GM10266 (cell line): Measurements from ENCODE around the gene ECE2.
A peak's percentile ranks its signal among the peaks of the same experiment; 100 is the strongest.

Source experiments
- DNase-seq: peaks from one replicate; pipeline ENCODE4 v3.0.0; 2012; ENCODE audit errors: extremely low spot score
- TF ChIP-seq, protein P1 (sequence below): IDR thresholded peaks from 2 replicates; pipeline ENCODE4 v1.5.1; 2012; ENCODE audit warnings: mild to moderate bottlenecking, low read depth; ENCODE audit not compliant: control insufficient read depth, insufficient read depth; ENCODE audit errors: missing control alignments

Gene ECE2

DNA sequence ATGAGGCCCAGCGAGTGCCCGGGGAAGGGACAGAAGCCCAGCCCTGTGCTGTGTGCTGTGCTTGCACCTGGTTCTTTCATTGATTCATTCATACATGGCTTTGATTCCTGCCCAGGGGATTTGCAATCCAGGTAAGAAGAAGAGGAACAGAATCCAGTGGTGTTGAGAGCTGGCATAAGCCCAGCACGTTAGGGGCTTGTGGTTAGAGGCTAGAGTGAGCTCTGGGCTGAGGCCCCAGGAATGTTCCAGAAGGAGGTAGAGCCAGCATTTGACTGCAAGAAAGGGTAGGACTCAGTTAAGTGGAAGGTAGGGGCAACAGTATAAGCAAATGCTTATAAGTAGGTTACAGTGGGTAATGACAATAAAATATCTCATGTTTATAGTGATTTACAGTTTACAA is 44.2 kb upstream of the ECE2 start:
- TF ChIP-seq, protein P1, sequence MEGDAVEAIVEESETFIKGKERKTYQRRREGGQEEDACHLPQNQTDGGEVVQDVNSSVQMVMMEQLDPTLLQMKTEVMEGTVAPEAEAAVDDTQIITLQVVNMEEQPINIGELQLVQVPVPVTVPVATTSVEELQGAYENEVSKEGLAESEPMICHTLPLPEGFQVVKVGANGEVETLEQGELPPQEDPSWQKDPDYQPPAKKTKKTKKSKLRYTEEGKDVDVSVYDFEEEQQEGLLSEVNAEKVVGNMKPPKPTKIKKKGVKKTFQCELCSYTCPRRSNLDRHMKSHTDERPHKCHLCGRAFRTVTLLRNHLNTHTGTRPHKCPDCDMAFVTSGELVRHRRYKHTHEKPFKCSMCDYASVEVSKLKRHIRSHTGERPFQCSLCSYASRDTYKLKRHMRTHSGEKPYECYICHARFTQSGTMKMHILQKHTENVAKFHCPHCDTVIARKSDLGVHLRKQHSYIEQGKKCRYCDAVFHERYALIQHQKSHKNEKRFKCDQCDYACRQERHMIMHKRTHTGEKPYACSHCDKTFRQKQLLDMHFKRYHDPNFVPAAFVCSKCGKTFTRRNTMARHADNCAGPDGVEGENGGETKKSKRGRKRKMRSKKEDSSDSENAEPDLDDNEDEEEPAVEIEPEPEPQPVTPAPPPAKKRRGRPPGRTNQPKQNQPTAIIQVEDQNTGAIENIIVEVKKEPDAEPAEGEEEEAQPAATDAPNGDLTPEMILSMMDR = no peak
- DNase-seq = peak; percentile 39

DNA sequence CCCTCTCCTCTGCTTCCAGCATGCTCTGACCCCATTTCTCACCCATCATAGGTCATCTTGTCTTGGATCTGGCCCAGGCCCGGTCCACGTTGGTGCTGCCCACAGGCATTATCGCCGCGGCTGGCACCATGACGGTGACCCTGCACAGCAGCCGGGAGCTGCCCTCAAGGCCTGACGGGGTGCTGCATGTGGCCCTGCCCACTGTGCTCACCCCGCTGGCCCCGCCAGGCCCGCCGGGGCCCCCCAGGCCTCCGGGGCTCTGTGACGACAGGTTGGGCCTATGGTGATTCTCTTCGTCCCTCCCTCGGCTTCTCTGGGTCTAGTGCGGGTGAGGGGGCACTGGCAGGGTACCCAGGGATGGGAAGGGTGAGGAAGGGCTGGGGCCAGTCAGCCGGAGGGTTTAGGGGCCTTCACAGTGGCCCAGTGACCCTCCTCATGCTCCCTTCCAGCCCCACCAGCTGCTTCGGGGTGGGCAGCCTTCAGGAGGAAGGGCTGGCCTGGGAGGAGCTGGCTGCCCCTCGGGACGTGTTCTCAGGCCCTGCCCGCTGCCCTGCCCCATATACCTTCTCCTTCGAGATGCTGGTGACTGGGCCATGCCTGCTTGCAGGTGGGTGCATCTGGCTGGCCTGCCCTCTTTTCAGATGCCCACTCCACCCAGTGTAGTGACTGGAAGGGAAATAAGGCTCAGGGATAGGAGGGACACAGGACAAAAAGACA is 42.5 kb upstream of the ECE2 start:
- DNase-seq = no peak

DNA sequence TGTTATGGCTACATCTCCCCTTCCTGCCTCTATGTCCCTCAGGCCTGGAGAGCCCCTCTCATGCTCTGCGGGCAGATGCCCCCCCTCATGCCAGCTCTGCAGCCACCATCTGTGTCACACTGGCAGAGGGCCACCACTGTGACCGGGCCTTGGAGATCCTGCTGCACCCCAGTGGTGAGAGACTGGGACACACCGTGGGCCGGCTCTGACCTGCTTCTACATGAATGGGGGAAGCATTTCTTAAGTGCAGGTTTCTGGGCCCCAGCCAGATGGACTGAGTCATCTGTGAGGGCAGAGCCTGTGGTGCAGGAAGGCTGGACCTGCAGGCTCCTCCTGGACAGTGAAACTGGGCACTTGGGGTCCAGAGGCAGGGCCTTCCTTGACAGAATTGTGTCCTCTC is 41.6 kb upstream of the ECE2 start:
- peak; percentile 46 for DNase-seq
- TF ChIP-seq, protein P1 = no peak

More for the DNA sequence above, 42.5 kb upstream of the ECE2 start:
- TF ChIP-seq, protein P1 = no peak

DNA sequence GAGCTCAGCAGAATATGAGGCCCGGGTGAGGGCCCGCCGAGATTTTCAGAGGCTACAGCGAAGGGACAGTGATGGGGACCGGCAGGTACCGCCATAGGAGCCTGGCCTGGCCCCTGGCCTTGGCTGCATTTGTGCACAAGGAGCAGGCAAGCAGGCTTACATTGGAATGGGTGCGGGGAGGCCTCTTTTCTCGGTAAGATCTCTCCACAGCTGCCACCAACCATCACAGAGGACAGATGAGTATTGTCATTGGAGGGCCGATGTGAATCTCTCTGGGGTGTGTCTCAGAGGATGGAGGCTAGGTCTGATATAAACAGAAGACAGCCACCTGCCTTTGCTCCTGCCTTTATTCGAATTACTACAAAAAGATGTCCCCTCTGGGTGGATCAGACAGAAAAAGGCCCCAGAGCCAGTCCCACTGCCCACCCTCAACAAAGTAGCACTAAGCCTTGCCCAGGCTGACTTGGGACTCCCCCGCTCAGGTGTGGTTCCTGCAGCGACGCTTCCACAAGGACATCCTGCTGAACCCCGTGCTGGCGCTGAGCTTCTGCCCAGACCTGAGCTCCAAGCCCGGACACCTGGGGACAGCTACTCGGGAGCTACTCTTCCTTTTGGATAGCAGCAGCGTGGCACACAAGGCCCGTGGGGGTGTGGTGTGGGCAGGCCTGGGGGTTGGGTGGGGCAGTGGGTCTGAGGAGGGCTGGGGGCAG is 41.0 kb upstream of the ECE2 start:
- DNase-seq = no peak

DNA sequence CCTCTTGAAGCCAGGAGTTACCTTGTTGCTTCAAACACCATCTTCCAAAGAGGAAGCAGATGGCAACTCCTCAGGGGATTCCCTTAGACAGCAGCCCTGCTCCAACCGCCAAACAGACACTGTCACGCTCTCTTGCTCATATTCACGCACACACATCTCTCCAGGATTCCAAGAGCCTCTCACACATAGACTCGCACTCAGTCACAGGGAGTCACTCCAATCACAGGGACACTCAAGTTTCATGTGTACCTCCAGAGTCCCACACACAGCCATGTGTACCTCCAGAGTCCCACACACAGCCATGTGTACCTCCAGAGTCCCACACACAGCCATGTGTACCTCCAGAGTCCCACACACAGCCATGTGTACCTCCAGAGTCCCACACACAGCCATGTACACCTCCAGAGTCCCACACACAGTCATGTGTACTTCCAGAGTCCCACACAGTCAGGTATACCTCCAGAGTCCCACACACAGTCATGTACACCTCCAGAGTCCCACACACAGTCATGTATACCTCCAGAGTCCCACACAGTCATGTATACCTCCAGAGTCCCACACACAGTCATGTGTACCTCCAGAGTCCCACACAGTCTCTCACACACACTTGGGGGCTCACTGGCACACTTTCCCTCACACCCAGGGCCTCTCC is 40.3 kb upstream of the ECE2 start:
- no peak for DNase-seq
- TF ChIP-seq, protein P1 = no peak

More for the DNA sequence above, 41.0 kb upstream of the ECE2 start:
- TF ChIP-seq, protein P1 = no peak

DNA sequence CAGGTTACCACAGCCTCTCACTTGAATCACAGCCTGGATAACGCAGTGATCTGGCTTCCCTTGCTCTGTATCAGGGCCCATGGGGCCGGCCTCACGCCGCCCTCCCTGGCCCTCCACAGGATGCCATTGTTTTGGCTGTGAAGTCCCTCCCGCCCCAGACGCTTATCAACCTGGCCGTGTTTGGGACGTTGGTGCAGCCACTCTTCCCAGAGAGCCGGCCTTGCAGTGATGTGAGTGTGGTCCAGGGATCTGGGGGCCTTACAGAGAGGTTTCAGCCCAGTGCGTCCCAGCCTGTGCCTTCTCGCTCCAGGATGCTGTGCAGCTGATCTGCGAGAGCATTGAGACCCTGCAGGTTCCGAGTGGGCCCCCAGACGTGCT is 39.8 kb upstream of the ECE2 start:
- no peak for DNase-seq
- TF ChIP-seq, protein P1 = no peak
